Measurements from ENCODE around the gene SUMF1. TPM values are rescaled to one million over a fixed set of nuclear protein-coding genes. Genes with fewer than 3 reads are reported as not detected.

Gene SUMF1
- polyA plus RNA-seq, 3 donors = 25.7 to 80.4 (median 74.2) TPM

GRCh38 chr3:4394048-4394447 is 73.0 kb downstream of the SUMF1 start:
- H3K4me2 ChIP-seq (replicated peaks; ENCODE audit: extremely low read depth, low read length, poor library complexity, severe bottlenecking) = no peak overlapping the region
- H3K27ac ChIP-seq (ENCODE audit: low read depth in 1 of 2, low read length in 2 of 2) = peak overlapping the region in 1 of 2 donors; percentile 42
- H3K36me3 ChIP-seq (replicated peaks in 1 of 2; ENCODE audit: control insufficient read depth in 1 of 2, insufficient read depth in 2 of 2, low read length in 2 of 2) = peaks cover 21 to 72% of the 10 kb centered on the region in 2 donors
- intact Hi-C loops (cut with micrococcal nuclease) = no loop called here
- peaks cover 8 to 13% of the 10 kb centered on the region in 2 donors for H3K4me1 ChIP-seq (ENCODE audit: control insufficient read depth in 1 of 2, insufficient read depth in 2 of 2, low read length in 2 of 2)
- Mint-ChIP-seq H3K27me3 (ENCODE audit: low read depth in 3 of 3) (no peaks in the 10 kb centered on the region), H3K4me3 (no peak overlapping the region), H3K36me3 (peaks cover 58 to 63% of the 10 kb centered on the region in 2 donors), H3K4me1 (peaks cover 13% of the 10 kb centered on the region), H3K27ac (peak overlapping the region in 2 of 7 donors; percentile 59 to 69), H3K9me3 (peaks cover 0 to 11% (median 7%) of the 10 kb centered on the region in 7 donors)
- H4K20me1 ChIP-seq (ENCODE audit: insufficient read depth, low read length) = no peaks in the 10 kb centered on the region
- H3K9ac ChIP-seq (ENCODE audit: insufficient read depth, low read length, poor library complexity, severe bottlenecking) = no peak overlapping the region
- H3K9me3 ChIP-seq (replicated peaks in 1 of 2; ENCODE audit: control insufficient read depth in 1 of 2, insufficient read depth in 1 of 2, low read length in 2 of 2) = peaks cover 0 to 4% of the 10 kb centered on the region in 2 donors
- no peaks in the 10 kb centered on the region for H3K79me2 ChIP-seq (ENCODE audit: insufficient read depth, low read length)
- H3K4me3 ChIP-seq (replicated peaks in 1 of 3; ENCODE audit: low read depth in 2 of 3, low read length in 3 of 3) = no peak overlapping the region
- no peaks in the 10 kb centered on the region for H3K27me3 ChIP-seq (ENCODE audit: control insufficient read depth in 2 of 2, insufficient read depth in 2 of 2, low read length in 2 of 2)
- peak; percentile 17 to 61 (median 32) for DNase-seq
- WGBS (ENCODE audit: insufficient coverage) = no CpG with 5 or more reads among the region's 3 CpGs
- no peak for TF ChIP-seq CTCF (IDR thresholded peaks at IDR 0.05)
- H2AFZ ChIP-seq (ENCODE audit: insufficient read depth, low read depth, low read length, poor library complexity, severe bottlenecking) = no peak overlapping the region

GRCh38 chr3:4392992-4393391 is 74.1 kb downstream of the SUMF1 start:
- WGBS (ENCODE audit: insufficient coverage) = 85% methylated on average over 4 of the region's 5 CpGs
- no peaks in the 10 kb centered on the region for H3K27me3 ChIP-seq (ENCODE audit: control insufficient read depth in 2 of 2, insufficient read depth in 2 of 2, low read length in 2 of 2)
- no peak overlapping the region for H3K27ac ChIP-seq (ENCODE audit: low read depth in 1 of 2, low read length in 2 of 2)
- no peaks in the 10 kb centered on the region for H3K79me2 ChIP-seq (ENCODE audit: insufficient read depth, low read length)
- no peak for TF ChIP-seq CTCF (IDR thresholded peaks at IDR 0.05)
- peaks cover 21 to 69% of the 10 kb centered on the region in 2 donors for H3K36me3 ChIP-seq (replicated peaks in 1 of 2; ENCODE audit: control insufficient read depth in 1 of 2, insufficient read depth in 2 of 2, low read length in 2 of 2)
- no peaks in the 10 kb centered on the region for H4K20me1 ChIP-seq (ENCODE audit: insufficient read depth, low read length)
- peaks cover 0 to 11% (median 7%) of the 10 kb centered on the region in 7 donors for H3K9me3 Mint-ChIP-seq
- H3K27me3 Mint-ChIP-seq (ENCODE audit: low read depth in 3 of 3) = no peaks in the 10 kb centered on the region
- H3K36me3 Mint-ChIP-seq = peaks cover 59 to 60% of the 10 kb centered on the region in 2 donors
- peaks cover 8 to 13% of the 10 kb centered on the region in 2 donors for H3K4me1 ChIP-seq (ENCODE audit: control insufficient read depth in 1 of 2, insufficient read depth in 2 of 2, low read length in 2 of 2)
- peak overlapping the region in 2 of 7 donors; percentile 28 to 61 for H3K27ac Mint-ChIP-seq
- intact Hi-C loops (cut with micrococcal nuclease) = no loop called here
- H3K4me2 ChIP-seq (replicated peaks; ENCODE audit: extremely low read depth, low read length, poor library complexity, severe bottlenecking) = no peak overlapping the region
- H3K4me3 ChIP-seq (replicated peaks in 1 of 3; ENCODE audit: low read depth in 2 of 3, low read length in 3 of 3) = no peak overlapping the region
- peaks cover 13% of the 10 kb centered on the region for H3K4me1 Mint-ChIP-seq
- H3K4me3 Mint-ChIP-seq = no peak overlapping the region
- H3K9ac ChIP-seq (ENCODE audit: insufficient read depth, low read length, poor library complexity, severe bottlenecking) = no peak overlapping the region
- DNase-seq = no peak
- H3K9me3 ChIP-seq (replicated peaks in 1 of 2; ENCODE audit: control insufficient read depth in 1 of 2, insufficient read depth in 1 of 2, low read length in 2 of 2) = peaks cover 0 to 4% of the 10 kb centered on the region in 2 donors
- H2AFZ ChIP-seq (ENCODE audit: insufficient read depth, low read depth, low read length, poor library complexity, severe bottlenecking) = no peak overlapping the region
